Kidney (tissue), 14 donors: ENCODE measurements around the gene WBP2. TPM values are rescaled to one million over a fixed set of nuclear protein-coding genes. Genes with fewer than 3 reads are reported as not detected.

Source experiments
- DNase-seq, 5 donors: peaks; one replicate each; pipeline ENCODE4 v3.0.0-alpha.2; 2013 to 2020
- FAIRE-seq: peaks from 2 replicates; lab custom pipeline; 2012; peaks lifted over from hg19 to GRCh38; lab: Jason Lieb, UNC
- H3K27ac ChIP-seq, 2 donors: one replicate each; pipeline ENCODE4 v1.7.0; 2013; ENCODE audit warnings: low read depth in 2 of 2, low read length in 2 of 2, inconsistent platforms in 1 of 2
- H3K27me3 ChIP-seq: one replicate; pipeline ENCODE4 v1.7.1; 2013; ENCODE audit warnings: low read length, inconsistent platforms; ENCODE audit not compliant: control insufficient read depth, insufficient read depth
- H3K36me3 ChIP-seq, 3 donors: one replicate each; pipeline versions ENCODE4 v1.7.0 to v1.7.1; 2013; ENCODE audit warnings: low read length in 3 of 3, control low read depth in 1 of 3, inconsistent platforms in 1 of 3; ENCODE audit not compliant: insufficient read depth in 3 of 3, control insufficient read depth in 2 of 3
- H3K4me1 ChIP-seq, 3 donors: one replicate each; pipeline versions ENCODE4 v1.7.0 to v1.7.1; 2013; ENCODE audit warnings: low read length in 3 of 3, inconsistent platforms in 1 of 3, low read depth in 1 of 3; ENCODE audit not compliant: control insufficient read depth in 2 of 3, insufficient read depth in 2 of 3
- H3K4me3 ChIP-seq, 3 donors: one replicate each; pipeline versions ENCODE4 v1.7.0 to v1.8.1; 2013; ENCODE audit warnings: low read length in 3 of 3, control low read depth in 1 of 3, inconsistent platforms in 1 of 3
- H3K9ac ChIP-seq, 3 donors: one replicate each; pipeline versions ENCODE4 v1.7.0 to v1.7.1; 2013; ENCODE audit warnings: low read length in 3 of 3, control low read depth in 1 of 3, inconsistent platforms in 1 of 3
- H3K9me3 ChIP-seq, 3 donors: one replicate each; pipeline versions ENCODE4 v1.7.0 to v1.7.1; 2013; ENCODE audit warnings: low read length in 3 of 3, control low read depth in 1 of 3, inconsistent platforms in 1 of 3; ENCODE audit not compliant: control insufficient read depth in 2 of 3, insufficient read depth in 1 of 3
- CTCF ChIP-seq: IDR thresholded peaks from 3 replicates; pipeline ENCODE4 v1.5.1; 2012; ENCODE audit warnings: mild to moderate bottlenecking, moderate library complexity, borderline replicate concordance; ENCODE audit not compliant: insufficient read depth; ENCODE audit errors: extremely low read depth
- intact Hi-C: fragments of 100-400 bp; cut with DNase I; formaldehyde crosslinking; loops from one replicate; pipeline ENCODE4 v1.11.1; 2022
- polyA plus RNA-seq: library from polyadenylated mRNA; stranded (reverse); fragments of 350-450 nt; fragmentation: Illumina TruSeq; extraction: RNeasy Lipid Tissue Mini Kit (QIAGEN cat#74804); gene quantifications from one replicate; pipeline ENCODE4 v1.2.3, GENCODE V29; 2014; ENCODE audit warnings: low read depth, low replicate concordance; ENCODE audit not compliant: insufficient read depth
- total RNA-seq: library from RNA; stranded (reverse); fragmentation: NEBNext Ultra II Directional; extraction: Animal tissue kit (Norgen Biotek cat#: 25700); gene quantifications from one replicate; pipeline ENCODE4 v1.2.1, GENCODE V29; 2021
- donor health status: control.
- donor health status: control.
- donor health status: control.
- donor health status: control.
- donor health status: control.
- donor health status: DM: yes; HTN: yes; CAD: no.
- donor health status: Normal renal cell carcinoma (clear cell type).

Gene WBP2
- total and polyA plus RNA-seq, 2 donors from 2014 or later = 135 to 151 TPM

- Histone ChIP-seq H3K9me3 (no peaks in the 10 kb centered on the region), H3K27me3 (no peaks in the 10 kb centered on the region), H3K4me3 (no peak overlapping the region), H3K4me1 (no peaks in the 10 kb centered on the region), H3K9ac (no peak overlapping the region), H3K27ac (no peak overlapping the region), H3K36me3 (peaks cover 0 to 3% (median 0%) of the 10 kb centered on the region in 3 donors)
- FAIRE-seq = no peak
- DNase-seq = no peak
- no peak for TF ChIP-seq CTCF
- intact Hi-C loops = no loop called here
Observed at GRCh38 chr17:75885431-75885830, 30.3 kb upstream of the WBP2 start.

- Histone ChIP-seq H3K9me3 (no peaks in the 10 kb centered on the region), H3K27me3 (no peaks in the 10 kb centered on the region), H3K9ac (no peak overlapping the region), H3K36me3 (no peaks in the 10 kb centered on the region), H3K4me3 (no peak overlapping the region), H3K4me1 (peaks cover 0 to 8% (median 2%) of the 10 kb centered on the region in 3 donors), H3K27ac (no peak overlapping the region)
- DNase-seq (no peak), FAIRE-seq (no peak)
- TF ChIP-seq CTCF = no peak
- intact Hi-C loops = no loop called here
Observed at GRCh38 chr17:75881678-75882454, 26.7 kb upstream of the WBP2 start.

GRCh38 chr17:75880266-75880665, 25.1 kb upstream of the WBP2 start:
- Histone ChIP-seq H3K9ac (no peak overlapping the region), H3K27me3 (no peaks in the 10 kb centered on the region), H3K4me1 (peaks cover 0 to 24% (median 17%) of the 10 kb centered on the region in 3 donors), H3K36me3 (peaks cover 0 to 7% (median 0%) of the 10 kb centered on the region in 3 donors), H3K4me3 (no peak overlapping the region), H3K9me3 (no peaks in the 10 kb centered on the region), H3K27ac (no peak overlapping the region)
- no peak for TF ChIP-seq CTCF
- FAIRE-seq (no peak), DNase-seq (no peak)
- intact Hi-C loops = no loop called here
